ENCODE results near the gene HIPK4. TPM values are rescaled to one million over a fixed set of nuclear protein-coding genes. Genes with fewer than 3 reads are reported as not detected.

HIPK4 gene
- total and polyA plus RNA-seq, 2 experiments from 2014 or later, result 0.19 to 0.43 TPM

DNA sequence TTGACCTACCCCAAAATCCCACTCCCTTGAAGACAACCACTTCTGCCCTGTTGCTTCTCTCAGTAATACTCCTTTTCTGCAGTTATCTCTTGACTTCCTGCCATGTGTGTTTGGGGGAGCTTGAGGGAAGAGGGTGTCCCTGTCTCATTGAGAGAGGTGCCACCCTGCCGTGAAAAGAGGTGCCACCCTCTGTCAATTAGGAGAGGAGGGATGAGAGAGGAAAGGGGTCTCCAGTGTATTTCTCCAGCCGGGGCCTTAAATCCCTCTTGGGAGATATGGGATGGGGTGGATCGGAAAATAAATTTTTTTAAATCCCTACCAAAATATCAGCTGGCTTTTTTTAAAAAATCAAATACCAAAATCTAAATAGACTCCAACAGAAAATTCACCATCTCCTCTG is 25.0 kb downstream of the HIPK4 start:
- 69 to 70% methylated on average over 3 of the region's 3 CpGs for WGBS, 2 experiments (ENCODE audit: low coverage in 1 of 2, low lambda C conversion rate in 2 of 2, missing lambda C conversion rate in 2 of 2)
- no peaks in the 10 kb centered on the region for H3K27me3 ChIP-seq (replicated peaks; ENCODE audit: insufficient read depth)
- H3K36me3 ChIP-seq (ENCODE audit: low read depth), result peaks cover 3% of the 10 kb centered on the region; the same call in 1 of the 2 replicates
- DNase-seq, result no peak
- H3K9me3 ChIP-seq (ENCODE audit: low read depth), result no peaks in the 10 kb centered on the region
- no peaks in the 10 kb centered on the region for H4K20me1 ChIP-seq (ENCODE audit: insufficient read depth)
- H3K79me2 ChIP-seq (ENCODE audit: insufficient read depth), result no peaks in the 10 kb centered on the region
- no peak overlapping the region for H3K9ac ChIP-seq
- H3K4me1 ChIP-seq (ENCODE audit: insufficient read depth), result no peaks in the 10 kb centered on the region
- no peaks in the 10 kb centered on the region for H3F3A ChIP-seq (ENCODE audit: insufficient read depth)
- H3K27ac ChIP-seq, result no peak overlapping the region
- no peak overlapping the region for H3K4me2 ChIP-seq (ENCODE audit: unreplicated experiment)
- H3K9me2 ChIP-seq (ENCODE audit: insufficient read depth), result no peaks in the 10 kb centered on the region
- no peak overlapping the region for H3K4me3 ChIP-seq
- H2AFZ ChIP-seq, result no peak overlapping the region
- in situ Hi-C loops (cut with MboI), result no loop called here
- TF ChIP-seq EZH2 (IDR thresholded peaks at IDR 0.05; ENCODE audit: insufficient read depth, poor library complexity, severe bottlenecking), result no peak
- TF ChIP-seq EZH2phosphoT487 (IDR thresholded peaks at IDR 0.05; ENCODE audit: insufficient read depth, low read depth), result no peak

GRCh38 chr19:40363069-40363468 is 26.9 kb downstream of the HIPK4 start:
- Histone ChIP-seq H3K36me3 (ENCODE audit: low read depth) (no peaks in the 10 kb centered on the region; the same call in 1 of the 2 replicates), H3K9me2 (ENCODE audit: insufficient read depth) (no peaks in the 10 kb centered on the region), H3K79me2 (ENCODE audit: insufficient read depth) (peaks cover 9% of the 10 kb centered on the region; the same call in 1 of the 2 replicates), H3K4me1 (ENCODE audit: insufficient read depth) (no peaks in the 10 kb centered on the region; the same call in 1 of the 2 replicates), H3K9me3 (ENCODE audit: low read depth) (no peaks in the 10 kb centered on the region), H3K27me3 (replicated peaks; ENCODE audit: insufficient read depth) (no peaks in the 10 kb centered on the region), H2AFZ (no peak overlapping the region), H3K4me2 (ENCODE audit: unreplicated experiment) (no peak overlapping the region), H3K9ac (no peak overlapping the region), H3F3A (ENCODE audit: insufficient read depth) (no peaks in the 10 kb centered on the region), H3K27ac (no peak overlapping the region), H3K4me3 (no peak overlapping the region), H4K20me1 (ENCODE audit: insufficient read depth) (no peaks in the 10 kb centered on the region)
- in situ Hi-C loops (cut with MboI), result no loop called here
- 95 to 100% methylated on average over 5 of the region's 5 CpGs for WGBS, 2 experiments (ENCODE audit: low coverage in 1 of 2, low lambda C conversion rate in 2 of 2, missing lambda C conversion rate in 2 of 2)
- no peak for TF ChIP-seq EZH2 (IDR thresholded peaks at IDR 0.05; ENCODE audit: insufficient read depth, poor library complexity, severe bottlenecking)
- no peak for TF ChIP-seq EZH2phosphoT487 (IDR thresholded peaks at IDR 0.05; ENCODE audit: insufficient read depth, low read depth)
- no peak for DNase-seq

DNA sequence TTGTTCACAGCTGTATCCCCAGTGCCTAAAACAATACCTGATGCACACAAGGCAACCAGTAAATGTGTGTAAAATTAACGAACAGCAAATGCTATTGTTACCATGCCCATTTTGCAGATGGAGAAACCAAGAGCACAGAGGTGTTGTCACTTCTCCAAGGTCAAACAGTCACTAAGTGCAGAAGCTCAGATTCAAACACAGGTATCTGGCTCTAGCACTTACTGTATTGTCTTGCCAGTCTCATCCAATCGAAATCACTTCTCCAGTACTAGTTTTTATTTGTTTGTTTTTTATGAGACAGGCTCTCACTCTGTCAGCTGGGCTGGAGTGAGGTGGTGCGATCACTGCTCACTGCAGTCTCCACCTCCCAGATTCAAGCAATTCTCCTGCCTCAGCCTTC is 27.8 kb downstream of the HIPK4 start:
- no peaks in the 10 kb centered on the region for H3K9me3 ChIP-seq (ENCODE audit: low read depth)
- no peaks in the 10 kb centered on the region for H3K27me3 ChIP-seq (replicated peaks; ENCODE audit: insufficient read depth)
- H3K9ac ChIP-seq, result no peak overlapping the region
- DNase-seq, result no peak
- TF ChIP-seq EZH2phosphoT487 (IDR thresholded peaks at IDR 0.05; ENCODE audit: insufficient read depth, low read depth), result no peak
- TF ChIP-seq EZH2 (IDR thresholded peaks at IDR 0.05; ENCODE audit: insufficient read depth, poor library complexity, severe bottlenecking), result no peak
- peaks cover 4% of the 10 kb centered on the region; the same call in 1 of the 2 replicates for H3K4me1 ChIP-seq (ENCODE audit: insufficient read depth)
- no peaks in the 10 kb centered on the region; the same call in 1 of the 2 replicates for H3K36me3 ChIP-seq (ENCODE audit: low read depth)
- H3K79me2 ChIP-seq (ENCODE audit: insufficient read depth), result peaks cover 13% of the 10 kb centered on the region; the same call in 1 of the 2 replicates
- H4K20me1 ChIP-seq (ENCODE audit: insufficient read depth), result no peaks in the 10 kb centered on the region
- no peak overlapping the region for H2AFZ ChIP-seq
- no peaks in the 10 kb centered on the region for H3K9me2 ChIP-seq (ENCODE audit: insufficient read depth)
- in situ Hi-C loops (cut with MboI), result no loop called here
- H3K4me3 ChIP-seq, result no peak overlapping the region
- no peak overlapping the region for H3K4me2 ChIP-seq (ENCODE audit: unreplicated experiment)
- peaks cover under 1% of the 10 kb centered on the region; the same call in 1 of the 2 replicates for H3F3A ChIP-seq (ENCODE audit: insufficient read depth)
- no peak overlapping the region for H3K27ac ChIP-seq
- 52 to 66% methylated on average over 3 of the region's 3 CpGs for WGBS, 2 experiments (ENCODE audit: low coverage in 1 of 2, low lambda C conversion rate in 2 of 2, missing lambda C conversion rate in 2 of 2)

DNA sequence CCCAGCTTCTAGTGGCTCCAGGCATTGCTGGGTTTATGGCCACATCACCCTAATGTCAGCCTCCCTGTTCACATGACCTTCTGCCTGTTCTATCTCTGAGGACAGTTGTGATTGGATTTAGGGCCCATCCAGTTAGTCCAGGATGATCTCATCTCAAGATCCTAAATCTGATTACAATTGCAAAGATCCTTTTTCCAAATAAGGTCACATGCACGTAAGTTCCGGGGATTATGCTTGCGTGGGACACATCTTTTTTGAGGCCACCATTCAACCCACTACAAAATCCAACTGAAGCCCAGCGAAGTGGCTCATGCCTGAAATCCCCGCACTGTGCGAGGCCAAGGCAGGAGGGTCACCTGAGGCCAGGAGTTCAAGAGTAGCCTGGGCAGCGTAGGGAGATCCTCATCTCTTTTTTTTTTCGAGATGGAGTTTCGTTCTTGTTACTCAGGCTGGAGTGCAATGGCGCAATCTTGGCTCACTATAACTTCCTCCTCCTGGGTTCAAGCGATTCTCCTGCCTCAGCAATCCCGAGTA is 29.2 kb downstream of the HIPK4 start:
- no peak overlapping the region for H3K4me3 ChIP-seq
- in situ Hi-C loops (cut with MboI), result no loop called here

More for the DNA sequence above, 29.2 kb downstream of the HIPK4 start:
- no peak overlapping the region for H3K9ac ChIP-seq
- no peaks in the 10 kb centered on the region for H4K20me1 ChIP-seq (ENCODE audit: insufficient read depth)
- H3K27ac ChIP-seq, result no peak overlapping the region
- H3K4me1 ChIP-seq (ENCODE audit: insufficient read depth), result peaks cover 4% of the 10 kb centered on the region; the same call in 1 of the 2 replicates
- no peaks in the 10 kb centered on the region for H3K27me3 ChIP-seq (replicated peaks; ENCODE audit: insufficient read depth)
- no peak overlapping the region for H2AFZ ChIP-seq
- peaks cover 21% of the 10 kb centered on the region for H3K79me2 ChIP-seq (ENCODE audit: insufficient read depth)
- no peak for TF ChIP-seq EZH2phosphoT487 (IDR thresholded peaks at IDR 0.05; ENCODE audit: insufficient read depth, low read depth)
- no peaks in the 10 kb centered on the region; the same call in 1 of the 2 replicates for H3K36me3 ChIP-seq (ENCODE audit: low read depth)
- H3F3A ChIP-seq (ENCODE audit: insufficient read depth), result peaks cover 9% of the 10 kb centered on the region
- H3K9me3 ChIP-seq (ENCODE audit: low read depth), result no peaks in the 10 kb centered on the region
- WGBS, 2 experiments (ENCODE audit: low coverage in 1 of 2, low lambda C conversion rate in 2 of 2, missing lambda C conversion rate in 2 of 2), result 84 to 85% methylated on average over 12 of the region's 12 CpGs
- no peak for DNase-seq
- H3K4me2 ChIP-seq (ENCODE audit: unreplicated experiment), result no peak overlapping the region
- no peaks in the 10 kb centered on the region for H3K9me2 ChIP-seq (ENCODE audit: insufficient read depth)
